Naive thymus-derived CD4-positive, alpha-beta T cell (primary cell): ENCODE measurements around the gene EMX2. TPM values are rescaled to one million over a fixed set of nuclear protein-coding genes. Genes with fewer than 3 reads are reported as not detected.

Experiments
- ATAC-seq: fragments of 150-1000 bp; cut with Tn5 transposase; 2 replicates; pipeline ENCODE4 v1.10.0; 2021; ENCODE audit warnings: mild to moderate bottlenecking, moderate library complexity
- CTCF ChIA-PET: fragments of 350-600 bp; sonication (Branson Sonifier 250); formaldehyde crosslinking; loops from one replicate; lab custom pipeline; 2021; ENCODE audit warnings: antibody characterized with exemption; lab: Charles Lee
- POLR2A ChIA-PET: fragments of 350-600 bp; sonication (Branson Sonifier 250); formaldehyde crosslinking; loops from one replicate; lab custom pipeline; 2021; ENCODE audit warnings: antibody characterized with exemption, inconsistent platforms; lab: Charles Lee
- DNase-seq, 9 donors: peaks; one replicate each; pipeline versions ENCODE4 v3.0.0 to v3.0.0-alpha.2; 2020 to 2022; ENCODE audit warnings: mixed read lengths in 1 of 9
- H3K27ac ChIP-seq: one replicate; pipeline ENCODE4 v1.7.0; 2013; ENCODE audit warnings: mild to moderate bottlenecking, low read depth, low read length, moderate library complexity
- H3K27me3 ChIP-seq, 2 donors: one replicate each; pipeline ENCODE4 v1.7.0; 2013; ENCODE audit warnings: low read length in 2 of 2, mild to moderate bottlenecking in 2 of 2, moderate library complexity in 2 of 2; ENCODE audit not compliant: control insufficient read depth in 2 of 2, insufficient read depth in 2 of 2
- H3K36me3 ChIP-seq, 3 experiments: 1 replicate in 2 of 3; 2 replicates in 1 of 3; pipeline ENCODE4 v1.7.0; 2013; ENCODE audit warnings: low read length in 3 of 3, mild to moderate bottlenecking in 3 of 3, moderate library complexity in 1 of 3; ENCODE audit not compliant: insufficient read depth in 3 of 3, control insufficient read depth in 2 of 3
- H3K4me1 ChIP-seq, 2 donors: one replicate each; pipeline ENCODE4 v1.7.0; 2013; ENCODE audit warnings: low read length in 2 of 2, mild to moderate bottlenecking in 2 of 2, moderate library complexity in 1 of 2; ENCODE audit not compliant: control insufficient read depth in 2 of 2, insufficient read depth in 2 of 2
- H3K4me3 ChIP-seq: 2 replicates; pipeline ENCODE4 v1.7.0; 2013; ENCODE audit warnings: mild to moderate bottlenecking, low read length
- H3K9me3 ChIP-seq, 3 experiments: 1 replicate in 2 of 3; 2 replicates in 1 of 3; pipeline ENCODE4 v1.7.0; 2013; ENCODE audit warnings: low read length in 3 of 3; ENCODE audit not compliant: control insufficient read depth in 2 of 3
- H3K27ac Mint-ChIP-seq, 9 donors: one replicate each; pipeline ENCODE4 v1.8.0; 2020 to 2022; ENCODE audit warnings: mixed read lengths in 9 of 9, mild to moderate bottlenecking in 8 of 9, moderate library complexity in 5 of 9, inconsistent platforms in 2 of 9
- H3K27me3 Mint-ChIP-seq, 5 donors: one replicate each; pipeline ENCODE4 v1.8.0; 2021 to 2022; ENCODE audit warnings: mixed read lengths in 5 of 5, mild to moderate bottlenecking in 1 of 5
- H3K36me3 Mint-ChIP-seq, 5 donors: one replicate each; pipeline ENCODE4 v1.8.0; 2020 to 2022; ENCODE audit warnings: mixed read lengths in 5 of 5, mild to moderate bottlenecking in 3 of 5, inconsistent platforms in 1 of 5
- H3K4me1 Mint-ChIP-seq, 7 donors: one replicate each; pipeline ENCODE4 v1.8.0; 2020 to 2022; ENCODE audit warnings: mixed read lengths in 7 of 7, mild to moderate bottlenecking in 3 of 7, inconsistent platforms in 1 of 7
- H3K4me3 Mint-ChIP-seq, 10 donors: one replicate each; pipeline ENCODE4 v1.8.0; 2020 to 2022; ENCODE audit warnings: mild to moderate bottlenecking in 10 of 10, mixed read lengths in 10 of 10, moderate library complexity in 6 of 10, inconsistent platforms in 2 of 10
- H3K9me3 Mint-ChIP-seq, 11 donors: one replicate each; pipeline ENCODE4 v1.8.0; 2020 to 2022; ENCODE audit warnings: mixed read lengths in 11 of 11, mild to moderate bottlenecking in 4 of 11, inconsistent platforms in 1 of 11, moderate library complexity in 1 of 11
- intact Hi-C, 2 donors: fragments of 100-400 bp; cut with micrococcal nuclease; formaldehyde crosslinking; loops; one replicate each; pipeline ENCODE4 v1.15.1; 2023
- polyA plus RNA-seq, 2 donors: library from polyadenylated mRNA; unstranded; fragments of 300-500 nt; fragmentation: Illumina TruSeq; gene quantifications; one replicate each; pipeline ENCODE4 v1.2.3, GENCODE V29; 2021
- total RNA-seq, 6 experiments: library from RNA in 5 of 6; stranded (reverse) in 5 of 6; gene quantifications; 1 replicate in 5 of 6; 2 replicates in 1 of 6; pipeline ENCODE4 v1.2.3 and lab custom pipeline; 2021 to 2026

The EMX2 gene
- total and polyA plus RNA-seq, 7 experiments from 2014 or later = not detected

DNA sequence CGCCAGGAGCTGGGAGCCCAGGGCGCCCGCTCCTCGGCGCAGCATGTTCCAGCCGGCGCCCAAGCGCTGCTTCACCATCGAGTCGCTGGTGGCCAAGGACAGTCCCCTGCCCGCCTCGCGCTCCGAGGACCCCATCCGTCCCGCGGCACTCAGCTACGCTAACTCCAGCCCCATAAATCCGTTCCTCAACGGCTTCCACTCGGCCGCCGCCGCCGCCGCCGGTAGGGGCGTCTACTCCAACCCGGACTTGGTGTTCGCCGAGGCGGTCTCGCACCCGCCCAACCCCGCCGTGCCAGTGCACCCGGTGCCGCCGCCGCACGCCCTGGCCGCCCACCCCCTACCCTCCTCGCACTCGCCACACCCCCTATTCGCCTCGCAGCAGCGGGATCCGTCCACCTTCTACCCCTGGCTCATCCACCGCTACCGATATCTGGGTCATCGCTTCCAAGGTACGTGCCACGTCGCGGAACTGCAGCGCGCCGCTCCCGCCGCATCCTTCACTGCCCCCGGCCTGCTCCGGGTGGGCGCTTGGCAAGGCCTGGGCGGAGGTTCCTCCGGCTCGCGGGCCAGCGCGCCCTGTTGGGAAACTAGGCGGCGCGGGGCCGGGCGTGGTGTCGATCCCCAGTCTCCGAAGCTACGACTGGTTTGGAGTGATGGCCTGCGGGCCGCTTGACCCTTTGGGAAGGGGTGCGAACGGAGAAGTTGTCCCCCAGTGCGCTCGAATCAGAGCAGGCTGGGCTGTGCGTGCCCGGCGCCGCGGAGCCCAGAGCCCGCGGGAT, 868 bp downstream of the EMX2 start:
- Mint-ChIP-seq H3K9me3 (peaks cover 0 to 3% (median 0%) of the 10 kb centered on the region in 11 donors), H3K4me3 (peak overlapping the region in 5 of 10 donors; percentile 36 to 80 (median 73))

DNA sequence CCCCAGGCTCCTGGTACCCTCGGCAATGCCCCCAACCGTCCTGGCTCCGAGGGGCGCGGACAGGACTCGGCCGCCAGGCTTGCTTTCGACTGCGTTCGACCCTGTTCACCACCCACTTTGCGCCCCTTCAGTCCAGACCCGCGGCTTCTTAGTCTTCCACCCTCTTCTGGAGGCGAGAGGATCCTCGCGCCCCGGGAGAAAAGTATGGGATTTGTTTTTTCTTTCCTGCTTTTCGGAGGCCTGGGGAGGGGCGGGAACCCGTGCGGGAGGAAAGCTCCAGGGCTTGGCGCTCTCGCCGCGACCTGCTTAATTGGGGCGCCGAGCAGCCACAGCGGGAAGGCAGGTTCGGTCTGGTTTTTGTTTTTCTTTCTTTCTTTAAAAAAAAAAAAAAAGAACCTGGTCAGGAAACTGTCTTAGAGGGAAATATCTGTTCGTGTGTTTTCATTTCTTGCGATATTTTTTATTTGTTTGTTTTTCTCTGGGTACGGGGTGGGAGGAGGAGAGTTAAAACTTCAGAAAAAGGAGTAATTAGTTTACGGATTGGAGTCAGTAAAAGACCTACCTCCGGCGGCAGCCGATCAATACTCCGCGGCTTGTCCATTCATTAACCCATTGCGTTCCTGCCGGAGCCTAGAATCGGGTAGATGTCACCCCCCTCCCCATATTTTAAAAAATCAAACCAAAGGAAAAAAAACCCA, 1.6 kb downstream of the EMX2 start:
- POLR2A ChIA-PET = no interaction called here
- intact Hi-C loops = loop anchor here in 1 of 2 donors (5.0 kb wide), 1 partner anchor 377 kb away; no protein-coding TSS in a partner anchor
- no peak overlapping the region for H3K4me3 ChIP-seq

More for the DNA sequence above, 868 bp downstream of the EMX2 start:
- H3K27ac Mint-ChIP-seq = peak overlapping the region in 1 of 9 donors; percentile 76
- Histone ChIP-seq H3K9me3 (no peaks in the 10 kb centered on the region), H3K27ac (no peak overlapping the region), H3K27me3 (peaks cover 0 to 27% of the 10 kb centered on the region in 2 donors), H3K36me3 (no peaks in the 10 kb centered on the region), H3K4me1 (no peaks in the 10 kb centered on the region), H3K4me3 (no peak overlapping the region)
- ChIA-PET CTCF (no interaction called here), POLR2A (no interaction called here)
- peak in 1 of 9 donors; percentile 46 for DNase-seq
- intact Hi-C loops = loop anchor here in 1 of 2 donors (5.0 kb wide), 1 partner anchor 376 kb away; no protein-coding TSS in a partner anchor
- peaks cover 16 to 49% (median 45%) of the 10 kb centered on the region in 7 donors for H3K4me1 Mint-ChIP-seq
- peaks cover 64 to 93% (median 76%) of the 10 kb centered on the region in 5 donors for H3K27me3 Mint-ChIP-seq
- peaks cover 0 to 5% (median 0%) of the 10 kb centered on the region in 5 donors for H3K36me3 Mint-ChIP-seq
- ATAC-seq = no peak

GRCh38 chr10:117544711-117545140, 2.2 kb downstream of the EMX2 start:
- ATAC-seq = no peak
- Mint-ChIP-seq H3K9me3 (peaks cover 0 to 4% (median 0%) of the 10 kb centered on the region in 11 donors), H3K36me3 (peaks cover 0 to 5% (median 0%) of the 10 kb centered on the region in 5 donors), H3K4me1 (peaks cover 16 to 50% (median 45%) of the 10 kb centered on the region in 7 donors), H3K27ac (peak overlapping the region in 1 of 9 donors; percentile 55), H3K4me3 (peak overlapping the region in 9 of 10 donors; percentile 29 to 85 (median 73)), H3K27me3 (peaks cover 64 to 93% (median 75%) of the 10 kb centered on the region in 5 donors)
- H3K27me3 ChIP-seq = peaks cover 0 to 21% of the 10 kb centered on the region in 2 donors
- intact Hi-C loops = loop anchor here in 1 of 2 donors (5.0 kb wide), 1 partner anchor 377 kb away; no protein-coding TSS in a partner anchor
- H3K27ac ChIP-seq = no peak overlapping the region
- no peak overlapping the region for H3K4me3 ChIP-seq
- DNase-seq = no peak
- H3K4me1 ChIP-seq = no peaks in the 10 kb centered on the region
- no peaks in the 10 kb centered on the region for H3K36me3 ChIP-seq
- no peaks in the 10 kb centered on the region for H3K9me3 ChIP-seq
- ChIA-PET CTCF (no interaction called here), POLR2A (no interaction called here)

More for the DNA sequence above, 1.6 kb downstream of the EMX2 start:
- no peak for ATAC-seq
- CTCF ChIA-PET = no interaction called here
- no peaks in the 10 kb centered on the region for H3K9me3 ChIP-seq
- H3K9me3 Mint-ChIP-seq = peaks cover 0 to 3% (median 0%) of the 10 kb centered on the region in 11 donors
- H3K27me3 ChIP-seq = peaks cover 0 to 21% of the 10 kb centered on the region in 2 donors
- peak overlapping the region; percentile 34 to 85 (median 70) for H3K4me3 Mint-ChIP-seq
- H3K27ac ChIP-seq = no peak overlapping the region
- DNase-seq = no peak
- H3K27ac Mint-ChIP-seq = peak overlapping the region in 1 of 9 donors; percentile 74
- H3K4me1 ChIP-seq = no peaks in the 10 kb centered on the region
- H3K36me3 ChIP-seq = no peaks in the 10 kb centered on the region
- peaks cover 0 to 5% (median 0%) of the 10 kb centered on the region in 5 donors for H3K36me3 Mint-ChIP-seq
- peaks cover 64 to 93% (median 75%) of the 10 kb centered on the region in 5 donors for H3K27me3 Mint-ChIP-seq
- peaks cover 16 to 50% (median 45%) of the 10 kb centered on the region in 7 donors for H3K4me1 Mint-ChIP-seq

DNA sequence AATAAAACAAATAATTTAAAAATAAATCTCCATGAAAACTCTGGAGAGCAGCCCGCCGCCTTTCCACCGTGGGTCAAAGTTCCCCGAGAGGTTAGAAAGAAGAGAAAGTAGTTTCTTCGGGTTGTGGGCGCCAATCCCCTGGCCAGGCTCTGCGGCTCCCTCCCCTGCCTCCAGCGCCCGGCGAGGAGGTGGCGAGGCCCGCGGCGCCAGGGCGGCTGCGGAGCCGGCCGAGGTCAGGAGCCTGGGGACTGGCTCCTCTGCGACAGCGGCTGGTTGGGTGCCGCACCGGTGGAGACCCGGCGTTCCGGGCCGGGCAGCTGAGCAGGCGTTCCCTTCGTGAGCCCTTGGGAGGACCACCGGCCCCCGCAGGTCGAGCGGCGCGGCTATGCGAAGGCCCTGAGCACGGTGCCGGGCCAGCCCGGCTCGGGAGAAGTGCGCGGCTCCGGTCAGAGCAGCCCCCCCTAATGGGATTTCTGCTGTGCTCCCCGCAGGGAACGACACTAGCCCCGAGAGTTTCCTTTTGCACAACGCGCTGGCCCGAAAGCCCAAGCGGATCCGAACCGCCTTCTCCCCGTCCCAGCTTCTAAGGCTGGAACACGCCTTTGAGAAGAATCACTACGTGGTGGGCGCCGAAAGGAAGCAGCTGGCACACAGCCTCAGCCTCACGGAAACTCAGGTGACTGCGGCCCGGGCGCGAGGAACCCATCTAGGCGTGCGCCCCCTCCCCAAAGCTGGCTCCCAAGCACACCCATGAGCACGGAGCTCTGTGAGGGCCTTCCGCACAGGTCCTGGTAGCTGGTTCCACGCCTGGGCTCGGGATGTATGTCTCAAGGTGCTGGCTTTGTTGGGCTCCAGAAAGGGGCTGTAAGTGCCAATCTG, 2.8 kb downstream of the EMX2 start:
- H3K27me3 ChIP-seq = peaks cover 0 to 24% of the 10 kb centered on the region in 2 donors
- H3K27ac ChIP-seq = no peak overlapping the region
- H3K9me3 ChIP-seq = no peaks in the 10 kb centered on the region
- Mint-ChIP-seq H3K36me3 (peaks cover 0 to 5% (median 0%) of the 10 kb centered on the region in 5 donors), H3K9me3 (peaks cover 0 to 4% (median 0%) of the 10 kb centered on the region in 11 donors), H3K27me3 (peaks cover 65 to 93% (median 75%) of the 10 kb centered on the region in 5 donors), H3K4me1 (peaks cover 16 to 50% (median 45%) of the 10 kb centered on the region in 7 donors), H3K27ac (no peak overlapping the region), H3K4me3 (peak overlapping the region in 7 of 10 donors; percentile 53 to 85 (median 73))
- ChIA-PET POLR2A (no interaction called here), CTCF (no interaction called here)
- H3K4me1 ChIP-seq = no peaks in the 10 kb centered on the region
- DNase-seq = no peak
- no peak overlapping the region for H3K4me3 ChIP-seq
- no peaks in the 10 kb centered on the region for H3K36me3 ChIP-seq
- ATAC-seq = no peak
- intact Hi-C loops = no loop called here

DNA sequence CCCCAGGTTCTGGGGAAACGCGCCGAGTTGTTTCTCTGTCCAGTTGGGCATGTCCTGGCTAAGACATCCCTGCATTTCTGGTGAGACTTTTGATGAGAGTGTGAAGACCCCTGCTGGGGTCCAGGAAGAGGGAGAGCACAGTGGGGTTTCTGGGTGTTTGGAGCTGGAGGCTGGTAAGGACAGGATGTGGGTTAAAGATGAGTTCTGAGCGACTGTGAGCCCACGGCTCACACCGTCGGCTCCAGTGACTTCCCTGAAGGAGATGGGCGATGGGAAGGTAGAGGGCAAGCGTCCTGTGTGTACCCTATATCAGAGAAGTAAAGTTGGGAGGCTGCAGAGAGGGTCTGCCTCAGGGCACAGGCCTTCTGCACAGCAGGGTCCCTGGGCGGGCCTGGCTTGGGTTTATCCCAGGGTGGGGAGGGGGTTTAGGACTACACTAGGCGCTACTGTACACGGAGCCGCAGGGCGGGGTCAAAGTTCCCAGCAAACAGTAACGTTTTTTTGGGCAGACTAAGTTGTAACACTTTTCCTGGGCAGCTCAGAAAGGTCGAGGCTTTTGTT, 3.6 kb downstream of the EMX2 start:
- Mint-ChIP-seq H3K9me3 (peaks cover 0 to 4% (median 0%) of the 10 kb centered on the region in 11 donors), H3K4me1 (peaks cover 16 to 47% (median 43%) of the 10 kb centered on the region in 7 donors), H3K36me3 (peaks cover 0 to 5% (median 0%) of the 10 kb centered on the region in 5 donors), H3K4me3 (peak overlapping the region in 9 of 10 donors; percentile 5 to 80 (median 46)), H3K27me3 (peaks cover 65 to 93% (median 75%) of the 10 kb centered on the region in 5 donors), H3K27ac (peak overlapping the region in 2 of 9 donors; percentile 38 to 74)
- Histone ChIP-seq H3K9me3 (no peaks in the 10 kb centered on the region), H3K4me1 (no peaks in the 10 kb centered on the region), H3K27ac (no peak overlapping the region), H3K4me3 (no peak overlapping the region), H3K36me3 (no peaks in the 10 kb centered on the region), H3K27me3 (peaks cover 0 to 25% of the 10 kb centered on the region in 2 donors)
- DNase-seq (no peak), ATAC-seq (no peak)
- ChIA-PET POLR2A (no interaction called here), CTCF (no interaction called here)
- intact Hi-C loops = no loop called here
